Lower lobe of right lung (tissue), 2 donors: ENCODE results near the gene PRR5L. TPM values are rescaled to one million over a fixed set of nuclear protein-coding genes. Genes with fewer than 3 reads are reported as not detected.

ENCODE experiments used
- ATAC-seq, 2 donors: fragments of 200-7000 bp; cut with Tn5 transposase; one replicate each; pipeline ENCODE4 v1.9.1; 2020 to 2022; ENCODE audit warnings: mild to moderate bottlenecking in 2 of 2, moderate library complexity in 2 of 2
- DNase-seq: peaks from one replicate; pipeline ENCODE4 v3.0.0-alpha.2; 2020
- H3K27ac ChIP-seq: fragments of 200-600 bp; one replicate; pipeline ENCODE4 v1.8.0; 2022
- H3K27me3 ChIP-seq: fragments of 200-600 bp; one replicate; pipeline ENCODE4 v1.8.0; 2022; ENCODE audit warnings: low read depth
- H3K36me3 ChIP-seq: fragments of 200-600 bp; one replicate; pipeline ENCODE4 v1.8.0; 2022; ENCODE audit warnings: mild to moderate bottlenecking
- H3K4me1 ChIP-seq: fragments of 200-600 bp; one replicate; pipeline ENCODE4 v1.8.0; 2022
- H3K4me3 ChIP-seq: fragments of 200-600 bp; one replicate; pipeline ENCODE4 v1.8.0; 2022; ENCODE audit warnings: mild to moderate bottlenecking
- H3K9me3 ChIP-seq: fragments of 200-600 bp; one replicate; pipeline ENCODE4 v1.8.0; 2022
- CTCF ChIP-seq: fragments of 200-600 bp; IDR thresholded peaks from one replicate; pipeline ENCODE4 v1.8.0; 2022; ENCODE audit warnings: antibody characterized with exemption, mild to moderate bottlenecking
- intact Hi-C: fragments of 100-400 bp; cut with DNase I; formaldehyde crosslinking; loops from one replicate; pipeline ENCODE4 v1.11.0; 2022
- total RNA-seq: library from RNA; stranded (reverse); fragmentation: NEBNext Ultra II Directional; extraction: Animal tissue kit (Norgen Biotek cat#: 25700); gene quantifications from one replicate; pipeline ENCODE4 v1.2.1, GENCODE V29; 2021
- donor health status: DM: no; HTN: yes; CAD: no; lungs with severe emphysema.

PRR5L gene
- total RNA-seq, 1 donor from 2014 or later = 24.9 TPM

GRCh38 chr11:36363361-36364268 lies 67.5 kb downstream of the PRR5L start:
- Histone ChIP-seq H3K36me3 (no peaks in the 10 kb centered on the region), H3K9me3 (no peaks in the 10 kb centered on the region), H3K4me1 (peaks cover 26% of the 10 kb centered on the region), H3K4me3 (no peak overlapping the region), H3K27ac (no peak overlapping the region), H3K27me3 (no peaks in the 10 kb centered on the region)
- no peak for TF ChIP-seq CTCF
- no peak for ATAC-seq
- intact Hi-C loops = no loop called here
- no peak for DNase-seq

- peaks cover 26% of the 10 kb centered on the region for H3K4me1 ChIP-seq
- no peaks in the 10 kb centered on the region for H3K36me3 ChIP-seq
- TF ChIP-seq CTCF = no peak
- no peaks in the 10 kb centered on the region for H3K9me3 ChIP-seq
- DNase-seq (no peak), ATAC-seq (no peak)
- H3K27ac ChIP-seq = no peak overlapping the region
- H3K4me3 ChIP-seq = no peak overlapping the region
- intact Hi-C loops = no loop called here
- H3K27me3 ChIP-seq = no peaks in the 10 kb centered on the region
Observed at GRCh38 chr11:36364551-36365325, 68.7 kb downstream of the PRR5L start.

- H3K27ac ChIP-seq = no peak overlapping the region
- H3K36me3 ChIP-seq = no peaks in the 10 kb centered on the region
- H3K4me3 ChIP-seq = no peak overlapping the region
- no peaks in the 10 kb centered on the region for H3K9me3 ChIP-seq
- ATAC-seq (no peak), DNase-seq (no peak)
- no peak for TF ChIP-seq CTCF
- H3K27me3 ChIP-seq = no peaks in the 10 kb centered on the region
- intact Hi-C loops = no loop called here
- H3K4me1 ChIP-seq = peaks cover 26% of the 10 kb centered on the region
Observed at GRCh38 chr11:36365907-36366306, 69.8 kb downstream of the PRR5L start.

- intact Hi-C loops = no loop called here
- no peaks in the 10 kb centered on the region for H3K9me3 ChIP-seq
- no peak overlapping the region for H3K4me3 ChIP-seq
- no peak for DNase-seq
- no peaks in the 10 kb centered on the region for H3K36me3 ChIP-seq
- no peak for TF ChIP-seq CTCF
- H3K27me3 ChIP-seq = no peaks in the 10 kb centered on the region
- peaks cover 12% of the 10 kb centered on the region for H3K4me1 ChIP-seq
- no peak for ATAC-seq
- no peak overlapping the region for H3K27ac ChIP-seq
Observed at GRCh38 chr11:36367806-36368680, 72.0 kb downstream of the PRR5L start.

- intact Hi-C loops = no loop called here
- no peak overlapping the region for H3K4me3 ChIP-seq
- no peaks in the 10 kb centered on the region for H3K36me3 ChIP-seq
- no peak for TF ChIP-seq CTCF
- ATAC-seq (no peak), DNase-seq (no peak)
- H3K4me1 ChIP-seq = peaks cover 6% of the 10 kb centered on the region
- no peaks in the 10 kb centered on the region for H3K27me3 ChIP-seq
- H3K27ac ChIP-seq = no peak overlapping the region
- H3K9me3 ChIP-seq = no peaks in the 10 kb centered on the region
Observed at GRCh38 chr11:36371181-36371580, 75.1 kb downstream of the PRR5L start.
